Kidney epithelial cell (primary cell): ENCODE data around the gene PXN. TPM values are rescaled to one million over a fixed set of nuclear protein-coding genes. Genes with fewer than 3 reads are reported as not detected.
"Not testable (repeated sequence)": the region's sequence is repeated elsewhere in the genome, so short reads cannot be mapped to it uniquely, and the experiment has no call there.

Source experiments
- DNase-seq: peaks from one replicate; pipeline ENCODE4 v3.0.0-alpha.2; 2010; ENCODE audit warnings: low read depth
- H3K27me3 ChIP-seq: 2 replicates; pipeline ENCODE4 v1.6.0; 2011; ENCODE audit warnings: low read length; ENCODE audit not compliant: control insufficient read depth, insufficient read depth
- H3K36me3 ChIP-seq: 2 replicates; pipeline ENCODE4 v1.5.1; 2011; ENCODE audit warnings: low read length; ENCODE audit not compliant: control insufficient read depth, insufficient read depth
- H3K4me3 ChIP-seq: 2 replicates; pipeline ENCODE4 v1.5.1; 2011; ENCODE audit warnings: low read depth, mild to moderate bottlenecking, control low read depth, low read length
- CTCF ChIP-seq: IDR thresholded peaks from 2 replicates; pipeline ENCODE4 v1.5.1; 2011; ENCODE audit warnings: mild to moderate bottlenecking, moderate library complexity, low read length, control low read depth, inconsistent platforms; ENCODE audit not compliant: insufficient read depth, poor library complexity, severe bottlenecking
- total RNA-seq: library from RNA; depleted of rRNA; stranded (reverse); fragments of >200 nt; gene quantifications from 2 replicates; pipeline ENCODE4 v1.2.3, GENCODE V29; 2015

PXN gene
- total RNA-seq, 1 donor from 2014 or later = 88.1 TPM

- no peak overlapping the region for H3K4me3 ChIP-seq
- H3K36me3 ChIP-seq = no peaks in the 10 kb centered on the region
- TF ChIP-seq CTCF = no peak
- no peak for DNase-seq
- no peaks in the 10 kb centered on the region for H3K27me3 ChIP-seq
Observed at GRCh38 chr12:120259418-120260202, 5.9 kb downstream of the PXN start.

- no peak overlapping the region for H3K4me3 ChIP-seq
- no peak for DNase-seq
- H3K27me3 ChIP-seq = no peaks in the 10 kb centered on the region
- no peak for TF ChIP-seq CTCF
- no peaks in the 10 kb centered on the region for H3K36me3 ChIP-seq
Observed at GRCh38 chr12:120258323-120258896, 7.1 kb downstream of the PXN start.

- H3K27me3 ChIP-seq = no peaks in the 10 kb centered on the region
- no peak for DNase-seq
- no peaks in the 10 kb centered on the region for H3K36me3 ChIP-seq
- no peak overlapping the region for H3K4me3 ChIP-seq
- no peak for TF ChIP-seq CTCF
Observed at GRCh38 chr12:120257041-120257821, 8.3 kb downstream of the PXN start.

- no peak for DNase-seq
- H3K27me3 ChIP-seq = no peaks in the 10 kb centered on the region
- no peaks in the 10 kb centered on the region for H3K36me3 ChIP-seq
- no peak overlapping the region for H3K4me3 ChIP-seq
- TF ChIP-seq CTCF = no peak
Observed at GRCh38 chr12:120254809-120255208, 10.7 kb downstream of the PXN start.

- not testable (repeated sequence) for H3K27me3 ChIP-seq, H3K36me3 ChIP-seq, H3K4me3 ChIP-seq, DNase-seq
Observed at GRCh38 chr12:120253313-120253712, 12.2 kb downstream of the PXN start.
